ENCODE data around the gene PSMB3.
A peak's percentile ranks its signal among the peaks of the same experiment; 100 is the strongest.

The PSMB3 gene

DNA sequence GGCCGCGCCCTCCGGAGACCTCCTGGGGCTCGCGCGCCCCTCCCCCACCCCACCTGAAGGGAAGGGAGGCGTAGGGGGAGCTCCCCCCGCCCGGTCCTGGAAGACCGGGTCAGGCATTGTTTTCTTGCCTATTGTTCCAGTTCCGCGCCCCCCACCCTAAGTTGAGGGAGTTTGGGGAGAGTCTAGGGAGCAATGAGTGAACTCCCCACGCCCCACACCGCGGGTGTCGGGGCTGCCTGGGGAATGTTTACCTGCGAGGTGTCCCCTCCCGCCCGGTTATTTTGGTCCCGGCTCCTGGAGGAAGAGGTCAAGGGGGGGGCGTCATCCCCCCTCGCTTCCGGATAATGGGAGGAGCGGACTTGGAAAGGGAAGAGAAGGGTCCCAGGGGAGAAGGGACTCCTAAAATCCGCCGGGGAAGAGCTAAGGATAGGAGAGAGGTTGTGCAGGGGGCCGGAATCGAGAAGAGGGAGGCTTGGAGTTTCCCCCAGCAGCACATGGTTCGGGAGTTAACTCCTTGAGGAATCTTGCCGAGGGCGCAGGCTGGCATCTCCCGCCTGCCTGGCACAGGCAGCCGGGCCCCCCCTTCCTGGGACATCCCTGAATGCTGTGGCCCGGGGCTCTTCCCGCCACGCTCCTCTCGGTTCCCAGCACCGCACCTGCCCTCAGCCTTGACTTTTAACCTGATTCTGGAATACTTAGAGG lies 46.6 kb upstream of the PSMB3 start:
- TF ChIP-seq, protein P1, sequence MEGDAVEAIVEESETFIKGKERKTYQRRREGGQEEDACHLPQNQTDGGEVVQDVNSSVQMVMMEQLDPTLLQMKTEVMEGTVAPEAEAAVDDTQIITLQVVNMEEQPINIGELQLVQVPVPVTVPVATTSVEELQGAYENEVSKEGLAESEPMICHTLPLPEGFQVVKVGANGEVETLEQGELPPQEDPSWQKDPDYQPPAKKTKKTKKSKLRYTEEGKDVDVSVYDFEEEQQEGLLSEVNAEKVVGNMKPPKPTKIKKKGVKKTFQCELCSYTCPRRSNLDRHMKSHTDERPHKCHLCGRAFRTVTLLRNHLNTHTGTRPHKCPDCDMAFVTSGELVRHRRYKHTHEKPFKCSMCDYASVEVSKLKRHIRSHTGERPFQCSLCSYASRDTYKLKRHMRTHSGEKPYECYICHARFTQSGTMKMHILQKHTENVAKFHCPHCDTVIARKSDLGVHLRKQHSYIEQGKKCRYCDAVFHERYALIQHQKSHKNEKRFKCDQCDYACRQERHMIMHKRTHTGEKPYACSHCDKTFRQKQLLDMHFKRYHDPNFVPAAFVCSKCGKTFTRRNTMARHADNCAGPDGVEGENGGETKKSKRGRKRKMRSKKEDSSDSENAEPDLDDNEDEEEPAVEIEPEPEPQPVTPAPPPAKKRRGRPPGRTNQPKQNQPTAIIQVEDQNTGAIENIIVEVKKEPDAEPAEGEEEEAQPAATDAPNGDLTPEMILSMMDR (IDR thresholded peaks at IDR 0.05; ENCODE audit: borderline replicate concordance, insufficient read depth, low read depth, low read length), result no peak
- H3K4me3 ChIP-seq (ENCODE audit: low read depth, low read length), result peak overlapping the region; percentile 56

DNA sequence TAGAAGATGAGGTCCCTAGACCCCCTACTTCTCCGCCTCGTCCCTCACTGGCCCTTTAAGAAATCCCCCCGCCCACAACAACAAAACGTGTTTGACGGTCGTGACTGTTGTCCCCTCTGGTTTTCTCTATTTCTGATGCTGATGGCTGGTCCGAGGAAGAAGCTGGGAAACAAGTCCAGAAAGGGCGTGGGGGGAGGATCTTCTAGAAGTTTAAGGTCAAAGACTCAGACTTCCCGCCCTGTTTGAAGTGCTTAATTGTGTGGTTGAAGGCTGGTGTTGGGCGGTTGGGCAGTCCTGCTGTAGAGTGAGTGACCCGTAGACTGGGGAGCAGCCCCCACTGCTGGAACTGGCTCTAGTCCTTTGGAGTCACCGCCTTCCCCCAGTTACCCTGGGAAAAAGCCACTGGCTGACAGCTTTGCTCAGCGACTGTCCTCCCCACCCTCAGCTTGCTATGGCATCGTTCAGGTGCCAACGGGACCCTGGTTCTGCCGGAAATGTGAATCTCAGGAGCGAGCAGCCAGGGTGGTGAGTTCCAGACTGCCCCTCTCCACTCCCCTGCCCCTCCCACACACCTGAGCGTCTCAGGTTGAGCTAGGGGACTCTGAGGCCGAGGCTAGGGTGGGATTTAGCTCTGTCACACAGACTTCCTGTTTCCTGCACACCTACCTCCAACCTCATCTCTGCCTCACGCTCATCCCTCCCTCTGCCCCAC lies 45.9 kb upstream of the PSMB3 start:
- TF ChIP-seq, protein P1 (IDR thresholded peaks at IDR 0.05; ENCODE audit: borderline replicate concordance, insufficient read depth, low read depth, low read length), result no peak
- H3K4me3 ChIP-seq (ENCODE audit: low read depth, low read length), result peak overlapping the region; percentile 56

DNA sequence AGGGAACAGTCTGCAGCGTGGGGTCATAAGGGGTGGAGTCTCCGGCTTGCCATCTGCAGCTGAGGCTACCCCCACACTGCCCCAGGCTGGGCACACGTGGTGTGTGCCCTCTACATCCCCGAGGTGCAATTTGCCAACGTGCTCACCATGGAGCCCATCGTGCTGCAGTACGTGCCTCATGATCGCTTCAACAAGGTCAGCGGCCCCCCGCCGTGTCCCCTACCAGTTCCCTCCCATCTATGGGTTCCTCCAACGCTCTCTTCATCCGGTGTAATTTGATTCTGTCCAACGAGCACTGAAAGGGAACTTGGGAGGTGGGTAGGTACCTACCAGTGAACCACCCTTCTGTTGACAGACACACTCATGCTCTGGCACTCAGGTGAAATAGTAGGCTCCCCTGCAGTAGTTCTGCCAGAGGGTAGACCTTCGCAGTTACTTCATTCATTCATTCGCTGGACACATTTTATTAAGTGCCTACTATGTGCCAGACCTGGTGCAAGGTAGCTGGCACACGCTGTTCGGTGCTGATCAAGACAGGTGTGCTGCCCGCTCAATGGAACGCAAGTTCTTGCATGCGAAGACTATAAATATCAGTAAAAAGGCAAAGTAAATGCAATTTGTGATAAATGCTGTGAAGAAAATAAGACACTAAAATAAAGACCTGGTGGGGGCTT lies 44.7 kb upstream of the PSMB3 start:
- no peak overlapping the region for H3K4me3 ChIP-seq (ENCODE audit: low read depth, low read length)
- TF ChIP-seq, protein P1 (IDR thresholded peaks at IDR 0.05; ENCODE audit: borderline replicate concordance, insufficient read depth, low read depth, low read length), result no peak

DNA sequence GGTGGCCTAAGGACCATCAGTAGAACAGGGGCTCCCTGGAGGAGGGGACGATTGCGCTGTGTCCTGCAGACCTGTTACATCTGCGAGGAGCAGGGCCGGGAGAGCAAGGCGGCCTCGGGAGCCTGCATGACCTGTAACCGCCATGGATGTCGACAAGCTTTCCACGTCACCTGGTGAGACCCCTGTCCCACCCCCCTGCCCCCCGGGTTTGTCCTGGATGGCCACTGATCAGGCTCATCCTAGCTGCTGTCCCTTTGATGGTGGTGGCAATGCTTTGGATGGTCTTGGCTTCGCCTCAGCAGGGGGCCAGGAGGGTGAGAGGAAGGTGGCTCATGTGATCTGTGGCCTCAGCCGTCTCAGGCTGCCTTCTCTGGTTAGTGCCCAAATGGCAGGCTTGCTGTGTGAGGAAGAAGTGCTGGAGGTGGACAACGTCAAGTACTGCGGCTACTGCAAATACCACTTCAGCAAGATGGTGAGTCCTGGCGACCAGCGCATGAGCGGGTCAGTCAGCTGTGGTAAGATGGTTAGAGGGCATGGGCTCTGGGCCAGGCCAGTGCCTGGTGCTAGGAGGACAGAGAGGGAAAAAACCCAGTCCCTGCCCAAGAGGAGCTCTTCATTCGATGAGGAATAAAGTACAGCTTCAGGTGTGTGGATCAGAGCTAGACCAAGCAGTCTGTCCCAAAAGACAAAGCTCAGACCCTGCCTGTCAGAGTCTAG lies 43.3 kb upstream of the PSMB3 start:
- TF ChIP-seq, protein P1 (IDR thresholded peaks at IDR 0.05; ENCODE audit: borderline replicate concordance, insufficient read depth, low read depth, low read length), result no peak
- no peak overlapping the region for H3K4me3 ChIP-seq (ENCODE audit: low read depth, low read length)

DNA sequence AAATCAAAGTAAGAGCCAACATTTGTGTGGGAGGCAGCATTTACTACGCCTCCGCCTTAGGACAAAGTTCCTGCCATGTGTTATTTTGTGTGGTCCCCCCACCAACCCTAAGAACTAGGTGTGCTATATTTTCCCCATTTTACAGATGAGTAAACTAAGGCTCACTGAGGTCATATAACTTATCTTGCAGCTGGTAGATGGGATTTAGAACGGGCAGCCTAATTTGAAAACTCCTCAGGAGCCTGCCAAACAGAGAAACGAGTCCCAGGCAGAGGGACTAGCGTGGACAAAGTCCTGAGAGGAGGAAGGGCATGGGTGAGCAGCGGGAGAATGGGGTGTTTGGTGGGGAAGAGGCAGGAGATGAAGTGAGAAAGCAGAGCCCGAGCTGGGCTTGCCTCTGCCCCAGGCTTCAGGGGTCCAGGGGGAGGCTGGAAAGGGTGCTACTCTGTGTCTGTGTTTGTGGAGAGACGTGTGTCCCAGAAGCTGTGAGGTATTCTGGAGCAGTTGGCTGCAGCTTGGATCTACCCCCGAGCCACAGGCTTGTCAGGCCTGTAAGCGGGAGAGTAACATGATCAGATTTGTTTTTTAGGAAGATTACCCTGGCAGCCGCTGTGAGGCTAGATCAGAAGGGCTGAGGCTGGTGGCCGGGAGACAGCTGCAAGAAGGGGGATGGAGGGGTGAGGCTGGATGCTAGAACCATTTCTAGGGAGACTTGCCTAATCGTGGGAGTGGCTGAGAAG lies 42.5 kb upstream of the PSMB3 start:
- H3K4me3 ChIP-seq (ENCODE audit: low read depth, low read length), result no peak overlapping the region
- TF ChIP-seq, protein P1 (IDR thresholded peaks at IDR 0.05; ENCODE audit: borderline replicate concordance, insufficient read depth, low read depth, low read length), result no peak

DNA sequence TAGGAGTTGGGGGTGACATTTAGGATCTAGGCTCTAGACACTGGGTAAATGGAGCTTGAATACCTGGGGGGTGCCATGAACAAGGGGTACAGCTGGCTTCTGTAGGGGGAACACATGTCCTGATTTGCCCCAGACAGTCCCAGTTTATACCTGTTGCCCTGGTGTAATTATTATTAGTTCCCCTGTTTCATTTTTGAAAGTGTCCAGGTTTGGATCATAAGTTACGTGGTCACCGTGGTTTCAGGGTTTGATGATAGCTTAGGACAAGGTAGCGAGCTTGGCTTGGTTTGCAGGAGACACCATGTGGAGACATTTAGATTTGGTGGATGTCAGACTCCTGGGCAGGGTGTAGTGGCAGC lies 42.0 kb upstream of the PSMB3 start:
- TF ChIP-seq, protein P1 (IDR thresholded peaks at IDR 0.05; ENCODE audit: borderline replicate concordance, insufficient read depth, low read depth, low read length), result no peak
- no peak overlapping the region for H3K4me3 ChIP-seq (ENCODE audit: low read depth, low read length)

Measured in GM12875 (cell line).